HepG2 (cell line): ENCODE results near the gene SGK1. TPM values are rescaled to one million over a fixed set of nuclear protein-coding genes. Genes with fewer than 3 reads are reported as not detected.

ENCODE experiments used
- BHLHE40 ChIP-seq: IDR thresholded peaks from 2 replicates; pipeline ENCODE4 v1.6.1; 2011; ENCODE audit warnings: low read length, improper control_type of control experiment
- BRCA1 ChIP-seq: sonication (generic); formaldehyde crosslinking; IDR thresholded peaks from 2 replicates; pipeline ENCODE4 v1.4.0; 2020; ENCODE audit warnings: missing genetic modification reagents
- CBX5 ChIP-seq: sonication (generic); formaldehyde crosslinking; IDR thresholded peaks from 2 replicates; pipeline ENCODE4 v1.4.0; 2020; ENCODE audit warnings: missing genetic modification reagents, borderline replicate concordance
- CREM ChIP-seq, 2 experiments: sonication (generic) in 1 of 2; formaldehyde crosslinking in 1 of 2; IDR thresholded peaks; 2 replicates each; pipeline versions ENCODE4 v1.4.0 to v1.6.1; 2016 to 2020; ENCODE audit warnings: antibody characterized with exemption in 1 of 2, mild to moderate bottlenecking in 1 of 2, missing genetic modification reagents in 1 of 2
- FOXA1 ChIP-seq, 2 experiments: fragments of 450-650 bp in 1 of 2; sonication (generic) in 1 of 2; formaldehyde crosslinking in 1 of 2; IDR thresholded peaks; 2 replicates each; pipeline versions ENCODE4 v1.4.0 to v1.6.1; 2016 to 2020; ENCODE audit warnings: missing genetic modification reagents in 1 of 2
- GABPA ChIP-seq, 2 experiments: IDR thresholded peaks; 2 replicates each; pipeline ENCODE4 v1.6.1; 2011 to 2016; ENCODE audit warnings: low read depth in 2 of 2, low read length in 1 of 2, missing biosample characterization in 1 of 2, missing genetic modification characterization in 1 of 2
- KMT2B ChIP-seq: IDR thresholded peaks from 2 replicates; pipeline ENCODE4 v1.6.1; 2016; ENCODE audit warnings: missing genetic modification reagents, missing compliant biosample characterization
- MEF2D ChIP-seq: sonication (generic); formaldehyde crosslinking; IDR thresholded peaks from 2 replicates; pipeline ENCODE4 v1.5.1; 2020; ENCODE audit warnings: mild to moderate bottlenecking, missing genetic modification reagents
- MTA1 ChIP-seq: sonication (generic); formaldehyde crosslinking; IDR thresholded peaks from 2 replicates; pipeline ENCODE4 v1.4.0; 2020; ENCODE audit warnings: missing genetic modification reagents, mild to moderate bottlenecking, borderline replicate concordance
- NR2F1 ChIP-seq, 2 experiments: fragments of 450-650 bp in 1 of 2; formaldehyde crosslinking in 1 of 2; IDR thresholded peaks; 2 replicates each; pipeline versions ENCODE4 v1.5.0 to v1.6.1; 2016 to 2020; ENCODE audit warnings: mild to moderate bottlenecking in 1 of 2, missing compliant biosample characterization in 1 of 2, missing genetic modification reagents in 1 of 2, moderate library complexity in 1 of 2
- PAF1 ChIP-seq: IDR thresholded peaks from 2 replicates; pipeline ENCODE4 v1.6.1; 2016; ENCODE audit warnings: missing genetic modification reagents, missing compliant biosample characterization
- PITX1 ChIP-seq: sonication (generic); formaldehyde crosslinking; IDR thresholded peaks from 2 replicates; pipeline ENCODE4 v1.5.1; 2020; ENCODE audit warnings: mild to moderate bottlenecking, missing genetic modification reagents
- RARA ChIP-seq: IDR thresholded peaks from 2 replicates; pipeline ENCODE4 v1.6.1; 2016; ENCODE audit warnings: missing genetic modification reagents, missing compliant biosample characterization
- RCOR2 ChIP-seq: IDR thresholded peaks from 2 replicates; pipeline ENCODE4 v1.6.1; 2016; ENCODE audit warnings: missing biosample characterization, missing genetic modification reagents
- TBX2 ChIP-seq: sonication (generic); formaldehyde crosslinking; IDR thresholded peaks from 2 replicates; pipeline ENCODE4 v1.5.0; 2020; ENCODE audit warnings: missing genetic modification reagents, mild to moderate bottlenecking, borderline replicate concordance
- TEAD3 ChIP-seq: optimal IDR thresholded peaks from 2 replicates; pipeline ENCODE3; 2016; ENCODE audit warnings: borderline replicate concordance
- ZBTB43 ChIP-seq: sonication (generic); formaldehyde crosslinking; conservative IDR thresholded peaks from 2 replicates; pipeline ENCODE4 v1.4.0; 2020; ENCODE audit warnings: missing genetic modification reagents
- ZBTB7A ChIP-seq: sonication (generic); formaldehyde crosslinking; IDR thresholded peaks from 2 replicates; pipeline ENCODE4 v1.8.0; 2022; ENCODE audit warnings: mild to moderate bottlenecking, missing genetic modification reagents
- ZNF224 ChIP-seq: sonication (generic); formaldehyde crosslinking; IDR thresholded peaks from 2 replicates; pipeline ENCODE4 v1.5.0; 2020; ENCODE audit warnings: mild to moderate bottlenecking, missing genetic modification reagents
- ZNF746 ChIP-seq: sonication (generic); formaldehyde crosslinking; IDR thresholded peaks from 2 replicates; pipeline ENCODE4 v1.8.0; 2022; ENCODE audit warnings: mild to moderate bottlenecking, missing genetic modification reagents
- ZSCAN12 ChIP-seq: sonication (generic); formaldehyde crosslinking; IDR thresholded peaks from 2 replicates; pipeline ENCODE4 v1.9.0; 2021; ENCODE audit warnings: mild to moderate bottlenecking, missing genetic modification reagents
- polyA plus RNA-seq, 8 experiments: library from polyadenylated mRNA; depleted of rRNA in 3 of 8; stranded (reverse) in 7 of 8; unstranded in 1 of 8; fragments of >200 nt; fragmentation: Illumina TruSeq in 4 of 8; extraction: Trizol in 4 of 8; gene quantifications; 2 replicates each; pipeline versions ENCODE4 v1.2.1 to v1.2.3, GENCODE V29; 2011 to 2016; ENCODE audit warnings: low read depth in 4 of 8, missing spikeins in 1 of 8, mixed read lengths in 1 of 8; ENCODE audit not compliant: insufficient read depth in 1 of 8
- total RNA-seq, 5 experiments: library from RNA; depleted of rRNA; stranded (reverse); fragments of >200 nt; fragmentation: Illumina TruSeq; extraction: Trizol; gene quantifications; 2 replicates each; pipeline ENCODE4 v1.2.3, GENCODE V29; 2016; ENCODE audit warnings: low read depth in 1 of 5
- TF ChIP-seq, protein P1 (sequence below): sonication (generic); formaldehyde crosslinking; IDR thresholded peaks from 2 replicates; pipeline ENCODE4 v1.4.0; 2020; ENCODE audit warnings: missing genetic modification reagents; ENCODE audit errors: not compliant biosample characterization
- TF ChIP-seq, protein P2 (sequence below): IDR thresholded peaks from 2 replicates; pipeline ENCODE4 v1.6.1; 2016

SGK1 gene
- total and polyA plus RNA-seq, 2 of the 13 experiments (the other 11 are each of a cell fraction or from before 2014, with no cell fraction given), result 56.1 to 56.2 TPM

- no peak for TF ChIP-seq PAF1 (CRISPR knock-in tag)
- TF ChIP-seq RARA, result peak; percentile 95
- TF ChIP-seq BRCA1 (CRISPR knock-in tag), result peak; percentile 47; the same call in 1 of the 2 replicates
- TF ChIP-seq, protein P1, sequence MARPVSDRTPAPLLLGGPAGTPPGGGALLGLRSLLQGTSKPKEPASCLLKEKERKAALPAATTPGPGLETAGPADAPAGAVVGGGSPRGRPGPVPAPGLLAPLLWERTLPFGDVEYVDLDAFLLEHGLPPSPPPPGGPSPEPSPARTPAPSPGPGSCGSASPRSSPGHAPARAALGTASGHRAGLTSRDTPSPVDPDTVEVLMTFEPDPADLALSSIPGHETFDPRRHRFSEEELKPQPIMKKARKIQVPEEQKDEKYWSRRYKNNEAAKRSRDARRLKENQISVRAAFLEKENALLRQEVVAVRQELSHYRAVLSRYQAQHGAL, result peak; percentile 23
- TF ChIP-seq ZNF746, result no peak
- no peak for TF ChIP-seq MTA1 (CRISPR knock-in tag)
- peak; percentile 84 for TF ChIP-seq CREM (IDR thresholded peaks at IDR 0.05)
- no peak for TF ChIP-seq CREM (CRISPR knock-in tag; IDR thresholded peaks at IDR 0.05)
- TF ChIP-seq BHLHE40, result no peak
- no peak for TF ChIP-seq CBX5 (CRISPR knock-in tag)
- peak in 1 of 2 experiments; percentile 58; a peak in 2 of 4 replicates for TF ChIP-seq NR2F1 (CRISPR knock-in tag; IDR thresholded peaks at IDR 0.05)
- peak; percentile 93 for TF ChIP-seq ZBTB43 (CRISPR knock-in tag)
- no peak for TF ChIP-seq ZBTB7A (CRISPR knock-in tag)
- no peak for TF ChIP-seq GABPA (IDR thresholded peaks at IDR 0.05; ENCODE audit: low read depth, low read length)
- TF ChIP-seq GABPA (CRISPR knock-in tag; IDR thresholded peaks at IDR 0.05; ENCODE audit: low read depth), result peak; percentile 54; the same call in 1 of the 2 replicates
- TF ChIP-seq, protein P2, sequence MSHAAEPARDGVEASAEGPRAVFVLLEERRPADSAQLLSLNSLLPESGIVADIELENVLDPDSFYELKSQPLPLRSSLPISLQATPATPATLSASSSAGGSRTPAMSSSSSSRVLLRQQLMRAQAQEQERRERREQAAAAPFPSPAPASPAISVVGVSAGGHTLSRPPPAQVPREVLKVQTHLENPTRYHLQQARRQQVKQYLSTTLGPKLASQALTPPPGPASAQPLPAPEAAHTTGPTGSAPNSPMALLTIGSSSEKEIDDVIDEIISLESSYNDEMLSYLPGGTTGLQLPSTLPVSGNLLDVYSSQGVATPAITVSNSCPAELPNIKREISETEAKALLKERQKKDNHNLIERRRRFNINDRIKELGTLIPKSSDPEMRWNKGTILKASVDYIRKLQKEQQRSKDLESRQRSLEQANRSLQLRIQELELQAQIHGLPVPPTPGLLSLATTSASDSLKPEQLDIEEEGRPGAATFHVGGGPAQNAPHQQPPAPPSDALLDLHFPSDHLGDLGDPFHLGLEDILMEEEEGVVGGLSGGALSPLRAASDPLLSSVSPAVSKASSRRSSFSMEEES, result peak; percentile 57; the same call in 1 of the 2 replicates
- TF ChIP-seq TBX2, result peak; percentile 46
- TF ChIP-seq KMT2B (CRISPR knock-in tag), result peak; percentile 32; the same call in 1 of the 2 replicates
- TF ChIP-seq PITX1 (CRISPR knock-in tag), result peak; percentile 69; the same call in 1 of the 2 replicates
- 0 out of 2 replicates have a peak, but pooled peaks have one; percentile 40 for TF ChIP-seq ZSCAN12 (CRISPR knock-in tag)
- no peak for TF ChIP-seq ZNF224 (CRISPR knock-in tag)
- TF ChIP-seq FOXA1 (IDR thresholded peaks at IDR 0.05), result peak; percentile 61
- peak; percentile 87 for TF ChIP-seq FOXA1 (CRISPR knock-in tag; IDR thresholded peaks at IDR 0.05)
- TF ChIP-seq TEAD3 (CRISPR knock-in tag), result peak; percentile 91
- peak; percentile 47; the same call in 1 of the 2 replicates for TF ChIP-seq RCOR2 (CRISPR knock-in tag)
- peak; percentile 98 for TF ChIP-seq MEF2D
These were observed 67.9 kb downstream of the SGK1 start (continued) for GRCh38 chr6:134249759-134250602.
